Mammary epithelial cell (primary cell): ENCODE data around the gene UBAP2.

Experiments
- CTCF ChIP-seq, 2 donors: IDR thresholded peaks in 1 of 2; conservative IDR thresholded peaks in 1 of 2; 2 replicates each; pipeline ENCODE4 v1.5.1; 2011 to 2012; ENCODE audit warnings: inconsistent platforms in 2 of 2, low read length in 2 of 2, mild to moderate bottlenecking in 2 of 2, control low read depth in 1 of 2, low read depth in 1 of 2; ENCODE audit not compliant: insufficient read depth in 1 of 2; ENCODE audit errors: extremely low read depth in 1 of 2
- EZH2 ChIP-seq: IDR thresholded peaks from 2 replicates; pipeline ENCODE4 v1.6.1; 2012; ENCODE audit warnings: low read length, inconsistent platforms, borderline replicate concordance

GRCh38 chr9:33988219-33988890, 60.3 kb downstream of the UBAP2 start:
- TF ChIP-seq CTCF (conservative IDR thresholded peaks at IDR 0.05 in 1 of 2, IDR thresholded peaks at IDR 0.05 in 1 of 2; ENCODE audit: extremely low read depth in 1 of 2, insufficient read depth in 1 of 2, low read depth in 1 of 2, low read length in 2 of 2) (no peak), EZH2 (no peak)
